BE2C (cell line): ENCODE data around the gene SND1.

Experiments
- DNase-seq: peaks from one replicate; pipeline ENCODE4 v3.0.0-alpha.2; 2020
- H3K27me3 ChIP-seq: fragments of 250-450 bp; sonication (Bioruptor Pico); 2 replicates; pipeline ENCODE4 v1.5.1; 2020; ENCODE audit warnings: mild to moderate bottlenecking
- H3K36me3 ChIP-seq: fragments of 250-450 bp; sonication (Bioruptor Pico); 2 replicates; pipeline ENCODE4 v1.5.1; 2020; ENCODE audit warnings: mild to moderate bottlenecking
- H3K4me1 ChIP-seq: fragments of 250-450 bp; sonication (Bioruptor Pico); 2 replicates; pipeline ENCODE4 v1.5.1; 2020
- H3K4me3 ChIP-seq: 2 replicates; pipeline ENCODE4 v1.5.1; 2011; ENCODE audit warnings: low read depth, low read length
- H3K9me3 ChIP-seq: fragments of 250-450 bp; sonication (Bioruptor Pico); 2 replicates; pipeline ENCODE4 v1.5.1; 2020
- TF ChIP-seq, protein P1 (sequence below): IDR thresholded peaks from 2 replicates; pipeline ENCODE4 v1.5.1; 2012; ENCODE audit warnings: mild to moderate bottlenecking, low read depth, low read length

SND1 gene

DNA sequence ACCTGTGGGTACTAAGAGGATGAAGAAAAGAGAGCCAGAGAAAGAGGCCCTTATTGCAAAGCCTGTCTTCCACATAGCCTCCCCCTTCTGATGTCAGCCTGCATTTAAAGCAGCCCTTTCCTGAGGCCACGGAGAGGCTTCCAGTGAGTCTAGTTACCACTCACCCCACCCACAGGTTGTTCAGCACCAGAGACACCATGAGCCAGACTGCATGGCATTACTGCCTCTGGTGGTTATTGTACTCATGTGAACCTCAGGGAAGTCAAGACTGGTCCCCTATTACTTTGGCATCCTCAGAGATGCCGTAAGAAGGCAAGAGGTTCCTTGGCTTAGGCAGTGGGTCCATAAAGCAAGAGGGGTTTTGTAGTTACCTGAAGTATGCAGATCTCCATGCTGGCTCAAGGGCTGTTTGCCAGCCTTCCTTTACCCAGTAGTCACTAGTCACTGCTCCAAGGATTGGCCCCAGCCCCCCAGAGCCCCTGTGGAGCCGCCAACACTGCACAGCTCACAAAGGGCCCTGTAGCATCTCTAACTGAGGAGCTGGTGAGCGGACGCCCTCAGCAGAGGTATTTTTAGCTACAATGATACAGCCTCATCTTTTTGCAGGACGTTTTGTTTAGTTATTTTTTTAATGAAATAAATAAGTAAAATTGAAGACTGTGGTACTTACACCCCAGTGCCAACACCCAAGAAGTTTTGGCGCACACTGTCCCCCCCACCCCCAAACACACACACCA lies 358.6 kb downstream of the SND1 start:
- no peaks in the 10 kb centered on the region for H3K9me3 ChIP-seq

DNA sequence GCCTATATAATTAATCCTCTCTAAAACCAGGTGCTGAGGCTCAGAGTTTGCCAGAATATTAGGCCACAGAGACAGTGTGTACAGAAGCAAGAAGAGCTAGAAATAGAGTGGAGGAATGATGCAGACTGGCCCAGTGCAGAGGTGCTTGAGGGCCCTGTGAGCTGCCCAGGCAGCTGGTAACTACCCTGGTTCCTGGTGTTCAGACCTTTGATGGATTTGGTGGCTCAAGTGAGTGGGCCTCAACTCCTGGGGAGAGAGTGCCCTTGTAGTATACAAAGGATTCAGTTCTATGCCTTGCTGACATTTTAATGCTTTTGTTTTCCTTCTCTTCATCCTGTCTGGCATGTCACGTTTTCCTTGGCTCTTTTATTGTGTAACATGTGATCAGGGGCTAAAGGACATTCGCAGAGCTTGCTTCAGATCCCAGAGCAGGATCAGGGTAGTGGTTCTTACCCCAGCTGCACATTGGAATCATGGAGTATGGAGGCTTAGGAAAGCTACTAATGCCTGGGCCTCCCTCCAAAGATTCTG lies 359.2 kb downstream of the SND1 start:
- Histone ChIP-seq H3K4me1 (no peaks in the 10 kb centered on the region), H3K9me3 (no peaks in the 10 kb centered on the region)

More for the DNA sequence above, 358.6 kb downstream of the SND1 start:
- H3K27me3 ChIP-seq = no peaks in the 10 kb centered on the region
- H3K4me3 ChIP-seq = no peak overlapping the region
- TF ChIP-seq, protein P1, sequence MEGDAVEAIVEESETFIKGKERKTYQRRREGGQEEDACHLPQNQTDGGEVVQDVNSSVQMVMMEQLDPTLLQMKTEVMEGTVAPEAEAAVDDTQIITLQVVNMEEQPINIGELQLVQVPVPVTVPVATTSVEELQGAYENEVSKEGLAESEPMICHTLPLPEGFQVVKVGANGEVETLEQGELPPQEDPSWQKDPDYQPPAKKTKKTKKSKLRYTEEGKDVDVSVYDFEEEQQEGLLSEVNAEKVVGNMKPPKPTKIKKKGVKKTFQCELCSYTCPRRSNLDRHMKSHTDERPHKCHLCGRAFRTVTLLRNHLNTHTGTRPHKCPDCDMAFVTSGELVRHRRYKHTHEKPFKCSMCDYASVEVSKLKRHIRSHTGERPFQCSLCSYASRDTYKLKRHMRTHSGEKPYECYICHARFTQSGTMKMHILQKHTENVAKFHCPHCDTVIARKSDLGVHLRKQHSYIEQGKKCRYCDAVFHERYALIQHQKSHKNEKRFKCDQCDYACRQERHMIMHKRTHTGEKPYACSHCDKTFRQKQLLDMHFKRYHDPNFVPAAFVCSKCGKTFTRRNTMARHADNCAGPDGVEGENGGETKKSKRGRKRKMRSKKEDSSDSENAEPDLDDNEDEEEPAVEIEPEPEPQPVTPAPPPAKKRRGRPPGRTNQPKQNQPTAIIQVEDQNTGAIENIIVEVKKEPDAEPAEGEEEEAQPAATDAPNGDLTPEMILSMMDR = peak; percentile 21
- H3K36me3 ChIP-seq = no peaks in the 10 kb centered on the region; the same call in 1 of the 2 replicates
- DNase-seq = no peak
- no peaks in the 10 kb centered on the region for H3K4me1 ChIP-seq

DNA sequence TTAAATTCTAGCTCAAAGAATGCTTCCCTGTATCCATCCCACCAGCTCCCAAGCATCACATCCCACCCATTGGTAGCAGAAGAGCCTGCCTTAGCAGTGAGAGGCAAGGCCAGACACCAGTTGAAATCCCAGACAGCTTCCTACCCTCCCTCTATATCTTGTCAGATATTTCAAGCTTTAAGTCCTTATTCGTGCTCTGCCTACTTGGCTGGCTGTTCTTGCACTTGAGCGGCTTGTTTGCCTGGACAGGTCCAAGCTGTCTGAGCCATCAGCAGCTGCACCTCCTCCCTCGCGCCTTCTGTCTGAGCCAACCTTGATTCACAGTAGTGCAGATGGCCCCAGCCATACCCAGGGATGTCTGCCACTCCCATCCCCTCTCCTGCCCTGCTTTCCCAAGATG lies 362.8 kb downstream of the SND1 start:
- no peak for DNase-seq
- TF ChIP-seq, protein P1 = no peak
- H3K36me3 ChIP-seq = no peaks in the 10 kb centered on the region; the same call in 1 of the 2 replicates
- H3K27me3 ChIP-seq = no peaks in the 10 kb centered on the region
- H3K4me3 ChIP-seq = no peak overlapping the region
- no peaks in the 10 kb centered on the region for H3K4me1 ChIP-seq
- no peaks in the 10 kb centered on the region for H3K9me3 ChIP-seq

More for the DNA sequence above, 359.2 kb downstream of the SND1 start:
- Histone ChIP-seq H3K4me3 (no peak overlapping the region), H3K36me3 (no peaks in the 10 kb centered on the region; the same call in 1 of the 2 replicates), H3K27me3 (no peaks in the 10 kb centered on the region)
- TF ChIP-seq, protein P1 = no peak
- no peak for DNase-seq

DNA sequence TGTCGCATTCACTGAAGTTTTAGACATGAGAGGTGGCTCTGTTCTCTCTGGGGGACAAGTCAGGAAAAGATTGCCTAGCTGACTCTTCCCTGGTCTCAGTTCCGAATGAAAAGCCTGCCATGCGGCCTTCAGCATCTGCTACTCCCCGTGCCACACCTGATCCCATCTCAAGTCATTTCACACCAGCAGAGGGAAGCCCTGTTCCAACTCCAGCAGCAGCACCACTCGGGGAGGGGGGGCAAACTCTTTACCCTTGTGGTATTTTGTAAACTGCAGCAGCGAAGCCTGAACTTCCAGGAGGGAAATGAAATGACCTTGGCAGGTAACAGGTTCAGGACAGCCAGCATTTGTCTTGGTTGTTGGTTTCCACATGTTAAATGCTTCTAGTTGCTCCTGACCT lies 365.5 kb downstream of the SND1 start:
- H3K4me3 ChIP-seq = no peak overlapping the region
- DNase-seq = no peak

DNA sequence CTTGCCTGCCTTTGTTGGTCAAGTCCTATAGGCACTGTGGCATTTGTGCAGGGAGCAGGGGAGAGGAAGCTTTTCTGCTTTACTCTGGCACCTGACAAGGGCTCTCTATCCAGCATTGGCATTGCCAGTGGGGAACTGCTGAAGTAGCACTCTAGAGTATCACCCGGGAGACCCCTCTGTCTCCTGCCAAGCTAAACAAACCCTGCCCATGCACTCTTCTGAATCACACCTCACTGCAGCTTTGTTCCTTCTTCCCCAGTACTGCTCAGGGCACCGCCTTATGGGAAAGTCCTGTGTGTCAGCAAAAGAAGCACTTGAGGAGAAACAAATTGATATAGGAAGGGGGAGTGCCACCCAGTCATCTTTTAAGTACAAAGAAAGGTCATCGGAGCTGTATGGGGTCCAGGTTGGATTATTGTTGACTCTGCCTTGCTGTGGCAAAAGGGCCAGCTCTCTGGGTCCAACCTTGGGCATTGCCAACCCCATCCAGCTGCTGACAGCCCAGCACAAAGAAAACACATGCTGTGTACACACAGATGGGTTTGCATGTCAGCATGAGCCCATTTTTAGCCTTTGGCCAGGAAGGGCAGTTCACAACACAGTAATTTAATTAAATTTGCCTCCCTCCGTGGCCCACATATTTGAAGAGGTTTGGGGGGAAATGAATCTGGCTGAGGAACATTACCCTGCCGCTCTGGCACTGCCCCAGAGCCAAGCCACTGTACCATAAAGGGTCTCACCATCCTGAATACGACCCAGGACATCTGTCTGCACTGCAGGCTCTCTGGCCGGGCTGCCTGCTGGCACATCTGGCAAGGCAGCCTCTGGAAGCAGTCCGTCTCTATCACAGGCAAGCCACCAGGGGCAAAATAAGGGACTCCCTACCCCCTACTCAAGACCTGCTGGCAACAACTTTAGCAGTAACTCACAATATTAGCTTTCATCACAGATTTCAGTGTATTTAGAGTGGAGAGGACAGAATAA lies 366.2 kb downstream of the SND1 start:
- Histone ChIP-seq H3K36me3 (no peaks in the 10 kb centered on the region; the same call in 1 of the 2 replicates), H3K27me3 (no peaks in the 10 kb centered on the region), H3K4me1 (peaks cover 3% of the 10 kb centered on the region; the same call in 1 of the 2 replicates), H3K4me3 (no peak overlapping the region), H3K9me3 (no peaks in the 10 kb centered on the region)
- TF ChIP-seq, protein P1 = no peak
- DNase-seq = no peak

More for the DNA sequence above, 365.5 kb downstream of the SND1 start:
- TF ChIP-seq, protein P1 = no peak
- no peaks in the 10 kb centered on the region for H3K9me3 ChIP-seq
- peaks cover 3% of the 10 kb centered on the region; the same call in 1 of the 2 replicates for H3K4me1 ChIP-seq
- no peaks in the 10 kb centered on the region; the same call in 1 of the 2 replicates for H3K36me3 ChIP-seq
- H3K27me3 ChIP-seq = no peaks in the 10 kb centered on the region
